ENCODE measurements around the gene TSC1.
A peak's percentile ranks its signal among the peaks of the same experiment; 100 is the strongest.

The TSC1 gene

DNA sequence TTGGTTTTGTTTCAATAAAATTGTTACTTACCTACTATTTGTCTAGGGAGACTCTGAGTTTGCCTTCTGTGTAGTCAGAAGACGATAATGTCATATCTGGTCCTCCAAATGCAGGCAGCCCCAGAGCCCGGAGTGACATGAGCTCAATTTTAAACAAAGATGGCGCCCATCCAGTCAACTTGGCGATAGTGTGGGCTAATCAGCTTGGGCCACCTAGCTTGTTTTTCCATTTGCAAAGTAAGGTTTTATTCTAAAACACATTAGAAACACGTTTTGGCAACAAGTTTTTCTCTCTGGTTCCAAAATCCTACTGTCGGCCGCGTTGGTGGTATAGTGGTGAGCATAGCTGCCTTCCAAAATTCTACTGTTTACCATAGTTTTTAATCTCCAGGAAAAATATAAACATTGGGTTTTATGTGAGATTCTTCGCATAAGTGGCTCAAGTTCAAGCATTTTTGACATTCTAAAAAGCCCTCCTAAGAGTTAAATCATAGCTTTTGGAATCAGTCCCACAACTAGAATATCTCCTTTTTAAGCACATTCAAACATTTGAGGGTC, 13.2 kb downstream of the TSC1 start:
- no peak for DNase-seq

GRCh38 chr9:132927704-132928103, 16.7 kb downstream of the TSC1 start:
- DNase-seq: no peak

DNA sequence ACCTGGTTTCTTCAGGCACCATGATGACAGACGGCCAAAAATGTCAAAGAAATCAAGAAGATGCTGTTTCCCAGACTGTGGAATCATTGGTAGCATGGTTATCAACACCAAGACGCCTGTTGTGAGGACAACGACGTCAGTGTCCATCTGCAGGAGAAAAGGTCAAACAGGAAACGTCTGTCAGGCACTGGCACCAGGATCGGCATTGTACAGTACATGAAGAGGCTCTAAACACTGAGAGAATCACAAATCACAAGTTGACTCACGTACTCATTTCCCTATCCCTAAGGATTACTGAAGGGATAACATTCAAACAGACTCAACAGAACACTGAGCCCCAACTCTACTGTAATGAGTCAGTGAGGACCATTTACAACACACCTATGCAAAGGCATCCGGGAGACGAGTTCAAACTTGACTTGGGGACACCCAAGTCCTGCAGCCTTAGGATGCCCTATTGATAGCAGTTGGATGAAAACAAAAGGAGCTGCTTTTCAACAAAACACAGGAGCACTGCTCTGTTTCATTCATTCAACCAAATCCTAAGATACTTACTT, 21.0 kb downstream of the TSC1 start:
- no peak for DNase-seq

DNA sequence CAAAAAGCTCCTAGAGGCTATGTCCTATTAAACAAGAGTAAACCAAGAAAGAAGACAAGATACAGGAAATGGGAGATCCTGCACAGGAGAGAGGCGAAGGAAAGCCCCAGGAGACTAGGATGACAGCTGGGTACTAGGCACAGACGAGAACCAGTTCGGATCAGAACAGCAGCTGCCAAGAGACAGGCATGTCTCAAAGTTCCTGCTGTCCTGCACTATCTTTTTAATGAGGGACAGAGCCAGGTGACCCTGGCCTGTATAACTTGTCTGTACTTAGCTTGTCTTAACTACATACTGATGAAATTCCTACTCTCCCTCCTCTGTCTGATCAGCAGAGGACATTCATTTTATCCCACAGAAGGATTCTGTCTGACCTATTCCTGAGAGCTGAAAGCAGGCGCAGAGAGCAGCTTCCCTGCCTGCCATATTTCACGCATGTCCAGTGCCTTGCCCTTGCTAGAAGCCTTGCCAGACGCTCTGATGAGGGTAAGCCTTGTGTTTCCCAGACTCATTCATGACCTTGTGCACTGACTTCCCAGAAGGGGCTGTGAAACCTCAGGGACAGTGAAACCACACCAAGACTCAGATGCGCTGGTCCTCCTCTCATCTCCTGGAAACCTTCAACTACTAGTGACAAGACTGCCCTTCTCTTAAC, 24.7 kb downstream of the TSC1 start:
- no peak for DNase-seq

GRCh38 chr9:132914924-132915323, 29.5 kb downstream of the TSC1 start:
- no peak for DNase-seq

DNA sequence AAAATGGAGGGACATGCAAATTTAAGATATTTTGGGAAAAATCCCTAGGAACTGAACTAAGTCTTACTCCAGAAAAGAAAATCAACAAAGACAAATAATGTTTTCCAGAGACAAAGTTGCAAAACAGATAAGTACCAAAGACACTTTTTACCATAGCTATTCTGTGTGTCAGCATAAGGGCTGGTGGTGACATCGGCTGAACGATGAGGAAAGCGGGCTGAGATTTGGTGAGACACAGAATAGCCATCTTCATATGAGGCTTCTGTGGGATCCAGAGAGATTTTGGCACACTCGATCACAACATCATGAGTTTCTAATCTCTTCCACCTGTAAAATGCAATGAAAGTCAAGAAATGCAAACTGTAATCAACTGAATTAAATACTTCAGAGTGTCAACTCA, 32.3 kb downstream of the TSC1 start:
- DNase-seq: no peak

GRCh38 chr9:132910376-132910775, 34.0 kb downstream of the TSC1 start:
- no peak for DNase-seq

DNA sequence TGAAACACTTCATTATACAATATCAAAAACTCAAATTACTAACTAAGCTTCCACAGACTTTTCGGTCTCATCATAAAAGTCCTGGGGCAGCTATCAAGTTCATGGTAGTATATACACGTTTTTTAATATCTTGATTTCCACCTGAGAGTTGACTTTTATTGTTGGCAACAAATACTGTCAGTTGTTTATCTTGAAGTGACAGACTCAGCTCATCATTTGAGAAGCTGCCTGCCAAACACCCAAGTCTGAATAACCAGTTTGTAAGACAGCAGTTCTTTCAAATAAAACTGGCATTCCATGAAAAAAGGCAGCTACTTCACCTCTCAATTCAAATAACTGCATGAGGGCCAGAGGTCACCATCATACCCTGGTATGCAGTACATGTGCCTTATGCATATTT, 35.1 kb downstream of the TSC1 start:
- DNase-seq: no peak

DNA sequence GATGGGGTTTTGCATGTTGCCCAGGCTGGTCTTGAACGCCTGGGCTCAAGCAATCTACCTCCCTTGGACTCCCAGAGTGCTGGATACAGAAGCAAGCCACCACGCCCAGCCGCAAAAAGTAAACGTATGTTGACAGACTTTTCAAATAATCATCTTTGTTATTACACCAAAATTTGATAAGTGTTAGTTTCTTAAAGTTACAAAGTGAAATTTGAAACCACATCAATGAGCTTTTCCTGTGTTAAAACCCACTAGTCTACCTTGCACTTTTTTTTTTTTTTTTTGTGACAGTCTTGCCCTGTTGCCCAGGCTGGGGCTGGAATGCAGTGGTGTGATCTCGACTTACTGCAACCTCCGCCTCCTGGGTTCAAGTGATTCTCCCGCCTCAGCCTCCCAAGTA, 35.8 kb downstream of the TSC1 start:
- no peak for DNase-seq

DNA sequence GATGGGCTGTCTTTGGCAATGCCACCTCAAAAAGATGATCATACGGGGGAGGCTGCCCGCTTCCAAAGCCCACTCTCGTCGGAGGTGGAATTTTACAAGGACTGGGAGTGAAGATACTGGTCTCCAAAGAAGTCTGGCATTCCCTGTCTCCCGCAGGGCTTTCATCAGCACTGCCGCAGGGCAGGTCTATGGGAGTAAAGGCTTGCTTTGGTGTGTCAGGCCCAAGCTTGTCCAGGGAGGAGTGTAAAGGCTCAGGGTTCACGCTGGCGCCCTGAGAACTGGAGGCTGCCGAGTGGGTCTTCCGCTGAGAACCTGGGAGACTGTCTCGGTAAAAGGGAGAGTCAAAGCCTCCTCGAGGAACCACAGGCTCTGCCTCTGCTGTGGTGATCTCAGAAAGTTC, 38.7 kb downstream of the TSC1 start:
- no peak for DNase-seq

DNA sequence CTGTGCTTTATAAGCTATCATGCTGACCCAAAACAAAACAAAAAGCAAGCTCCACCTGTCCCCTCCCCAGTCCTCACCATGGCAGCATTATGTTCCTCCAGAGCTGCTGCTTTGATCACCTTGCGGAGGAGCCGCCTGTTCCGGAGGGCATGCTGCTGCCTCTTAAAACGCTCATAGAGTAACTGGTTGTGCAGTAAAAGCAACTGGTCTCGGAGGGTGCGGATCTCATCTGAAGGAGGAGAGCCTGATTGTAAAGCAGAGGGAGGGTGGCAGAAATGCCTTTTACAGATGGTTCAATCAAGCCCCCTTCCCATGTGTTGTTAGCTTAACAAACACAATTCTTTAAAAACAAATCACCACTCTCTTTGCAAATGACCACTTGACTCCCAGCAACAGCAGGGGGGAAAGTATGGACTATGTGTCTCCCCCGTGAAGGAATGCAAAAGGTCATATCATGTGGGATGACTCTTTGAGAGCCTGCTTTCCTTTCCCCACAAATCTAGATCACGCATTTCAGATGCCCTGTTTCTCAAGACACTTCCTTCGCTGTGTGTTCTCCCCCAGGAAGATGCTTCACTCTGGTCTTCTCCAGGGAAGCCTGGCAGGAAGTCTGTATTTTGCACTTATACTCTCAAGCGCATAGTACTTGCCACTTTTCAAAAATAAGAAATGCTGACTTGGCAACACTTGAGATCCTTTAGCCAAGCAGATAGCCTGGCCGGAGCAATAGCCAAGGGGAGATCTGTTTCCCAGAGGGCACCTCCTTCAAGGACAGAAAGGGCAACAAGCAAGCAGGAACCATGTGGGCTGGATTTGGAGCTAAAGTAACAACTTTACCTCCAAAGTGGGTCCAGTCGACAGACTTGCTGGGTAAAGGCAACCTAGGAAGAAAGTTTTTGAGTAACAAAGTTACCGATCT, 40.6 kb downstream of the TSC1 start:
- no peak for DNase-seq

GRCh38 chr9:132901858-132902831, 42.3 kb downstream of the TSC1 start:
- DNase-seq: peak; percentile 82

DNA sequence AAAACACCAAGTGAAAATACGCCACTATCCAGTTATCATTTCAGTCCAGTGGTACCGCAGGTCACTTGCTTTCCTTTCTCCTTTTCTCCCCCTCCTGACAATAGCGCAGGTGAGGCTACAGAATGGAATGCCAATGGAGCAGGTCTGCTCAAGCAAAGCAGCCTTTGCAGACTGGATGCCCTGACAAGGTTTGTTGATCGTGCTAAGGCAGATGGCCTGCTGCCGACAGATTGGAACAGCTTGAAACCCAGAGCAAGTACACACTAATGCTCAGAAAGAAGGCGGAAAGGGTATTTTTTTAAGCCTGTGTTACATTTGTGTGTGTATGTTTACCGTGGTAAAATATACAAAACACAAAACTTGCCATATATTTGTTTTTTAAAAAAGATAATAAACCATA, 46.4 kb downstream of the TSC1 start:
- DNase-seq: no peak

DNA sequence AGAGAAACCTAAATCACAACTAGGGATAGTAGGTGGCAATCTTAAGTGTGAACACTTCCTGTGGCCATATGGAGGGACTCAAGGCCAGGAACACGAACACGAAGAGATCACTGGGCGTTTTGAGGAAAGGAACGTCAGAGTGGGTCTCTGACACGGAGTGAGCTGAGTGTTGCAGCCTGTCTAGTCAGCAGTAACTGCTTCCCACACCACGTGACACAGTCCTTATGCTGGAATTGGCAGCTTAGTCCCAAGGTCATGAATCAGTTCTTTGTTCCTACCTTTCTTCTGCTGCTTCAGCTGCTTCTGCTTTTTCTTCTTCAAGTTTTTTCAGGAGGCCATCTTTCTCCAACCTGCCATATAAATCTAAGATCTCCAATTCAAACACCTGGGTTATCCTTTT, 47.5 kb downstream of the TSC1 start:
- DNase-seq: no peak

DNA sequence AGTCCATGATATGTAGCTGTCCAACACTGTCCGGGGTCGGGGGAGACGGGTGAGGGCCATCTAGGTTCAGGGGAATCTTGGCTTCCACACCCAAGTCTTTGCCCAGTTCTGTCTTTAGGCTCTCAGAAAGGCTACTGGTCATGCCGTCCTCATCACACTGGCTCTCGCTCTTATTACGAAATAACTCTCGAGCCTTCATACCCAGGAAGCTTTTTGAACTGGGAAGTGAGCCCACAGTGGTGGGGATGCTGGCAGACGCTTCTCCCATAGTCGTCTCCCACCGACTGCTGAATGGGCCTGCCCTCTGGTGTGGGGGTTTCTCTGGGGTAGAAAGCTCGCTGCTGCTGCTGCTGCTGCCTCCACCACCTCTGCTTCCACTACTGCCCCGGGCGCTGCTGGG, 48.2 kb downstream of the TSC1 start:
- DNase-seq: no peak

DNA sequence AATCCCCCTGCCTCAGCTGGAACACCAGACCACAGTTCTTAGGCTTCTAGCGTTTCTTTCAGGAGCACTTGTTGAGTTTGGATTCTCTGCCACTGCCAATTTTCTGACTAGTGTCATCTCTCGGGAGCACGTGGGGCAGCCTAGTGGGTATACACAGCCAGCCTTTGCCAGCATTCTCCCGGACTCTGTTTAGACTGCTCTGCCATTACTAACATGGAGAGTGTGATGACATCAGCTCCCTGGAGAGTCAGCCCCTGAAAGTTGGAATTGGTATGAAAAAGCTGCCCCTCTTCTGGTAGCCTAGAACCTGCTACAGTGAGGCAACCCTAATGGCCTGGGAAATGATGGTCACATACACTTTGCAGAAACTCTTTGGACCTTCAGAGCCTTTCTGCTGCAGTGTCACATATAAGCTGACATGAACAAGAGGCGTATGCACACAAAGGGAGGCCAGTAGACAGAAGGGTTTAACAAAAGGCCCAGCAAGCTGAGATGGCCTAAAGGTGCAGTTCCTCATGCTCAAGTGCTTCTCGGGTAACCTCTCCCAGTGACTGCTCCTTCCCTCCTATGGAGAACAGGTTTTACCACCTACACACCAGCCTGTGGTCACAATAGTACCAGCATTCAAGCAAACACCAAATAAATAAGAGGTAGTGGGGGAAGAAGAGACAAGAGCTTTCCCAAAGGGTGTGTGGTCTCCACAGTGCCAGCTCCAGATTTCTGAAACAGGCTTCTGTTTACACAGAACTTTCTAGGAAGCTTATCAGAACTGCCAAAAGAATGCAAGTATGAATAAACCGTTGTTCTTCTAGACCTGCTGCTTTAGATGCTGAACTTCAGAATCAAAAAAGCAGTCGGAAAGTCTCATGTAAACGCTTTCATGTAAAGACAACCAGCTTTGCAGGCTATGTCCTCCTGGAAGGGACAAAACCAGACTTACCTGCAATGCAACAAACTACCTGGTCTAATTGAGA, 49.3 kb downstream of the TSC1 start:
- DNase-seq: no peak

GRCh38 chr9:132894346-132894745, 50.1 kb downstream of the TSC1 start:
- no peak for DNase-seq

GRCh38 chr9:132892400-132892799, 52.0 kb downstream of the TSC1 start:
- no peak for DNase-seq

GRCh38 chr9:132888151-132888550, 56.3 kb downstream of the TSC1 start:
- DNase-seq: no peak

DNA sequence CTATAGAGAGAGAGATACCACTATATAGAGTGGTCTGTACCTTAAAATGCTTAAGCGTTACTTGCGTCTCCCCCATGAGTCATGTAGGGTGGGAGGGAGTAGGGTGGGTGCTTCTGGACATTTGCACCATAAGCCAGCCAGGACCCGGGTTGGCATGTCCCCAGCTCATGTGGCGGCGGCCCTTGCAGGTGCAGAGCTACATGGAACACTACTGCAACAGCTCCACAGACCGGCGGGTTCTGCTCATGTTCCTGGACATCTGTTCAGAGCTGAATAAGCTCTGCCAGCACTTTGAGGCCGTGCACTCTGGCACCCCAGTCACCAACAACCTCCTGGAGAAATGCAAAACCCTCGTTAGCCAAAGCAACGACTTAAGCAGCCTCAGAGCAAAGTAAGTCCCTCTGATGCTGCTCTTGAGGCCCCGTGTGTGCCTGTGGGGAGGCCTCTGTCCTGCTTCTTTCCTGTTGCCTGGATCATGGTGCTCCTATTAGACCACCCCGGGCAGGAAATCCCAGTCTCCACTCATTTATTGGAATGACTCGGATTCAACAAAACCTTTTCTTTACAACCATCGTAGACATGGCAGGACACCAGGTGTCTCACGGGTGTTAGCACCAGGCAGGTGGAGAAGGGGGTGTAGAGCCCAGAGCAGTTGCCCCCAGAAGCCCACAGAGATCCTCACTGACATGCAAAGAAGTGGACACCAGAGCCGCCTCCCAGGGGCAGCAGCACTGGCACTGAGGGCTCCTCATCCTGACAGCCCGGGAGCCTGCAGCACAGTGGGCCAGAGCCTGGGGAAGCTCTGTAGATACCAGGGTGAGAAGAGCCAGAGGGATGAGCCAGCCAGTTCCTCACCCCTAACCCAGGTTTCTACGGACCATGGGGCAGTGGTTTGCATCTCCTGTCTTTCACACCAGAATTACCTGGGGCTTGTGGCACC, 57.0 kb downstream of the TSC1 start:
- DNase-seq: no peak

Measured in left hindlimb (tissue), 1 donor.